Measurements from ENCODE around the gene KIAA2012.

Gene KIAA2012

GRCh38 chr2:202042444-202042843 lies 30.6 kb upstream of the KIAA2012 start:
- no peak overlapping the region for H3K4me2 ChIP-seq (ENCODE audit: low read length)
- H3K27me3 ChIP-seq (ENCODE audit: control insufficient read depth, insufficient read depth, low read length) = no peaks in the 10 kb centered on the region
- H3K36me3 ChIP-seq (ENCODE audit: control insufficient read depth, insufficient read depth, low read length) = no peaks in the 10 kb centered on the region
- H3K79me2 ChIP-seq = no peaks in the 10 kb centered on the region
- no peak overlapping the region for H3K4me3 ChIP-seq (ENCODE audit: low read depth, low read length)
- H2AFZ ChIP-seq = no peak overlapping the region
- no peak overlapping the region for H3K9ac ChIP-seq
- H3K27ac ChIP-seq = no peak overlapping the region
- no peaks in the 10 kb centered on the region for H3K9me3 ChIP-seq (ENCODE audit: control insufficient read depth, low read length)
- TF ChIP-seq CTCF (IDR thresholded peaks at IDR 0.05) = no peak
- H3K4me1 ChIP-seq = no peaks in the 10 kb centered on the region

- H3K4me3 ChIP-seq (ENCODE audit: low read depth, low read length) = no peak overlapping the region
Measured at GRCh38 chr2:202043475-202043874, 29.6 kb upstream of the KIAA2012 start.

GRCh38 chr2:202044777-202045176 lies 28.3 kb upstream of the KIAA2012 start:
- no peak overlapping the region for H3K4me2 ChIP-seq (ENCODE audit: low read length)
- no peak overlapping the region for H3K27ac ChIP-seq
- H3K9ac ChIP-seq = no peak overlapping the region
- H3K4me3 ChIP-seq (ENCODE audit: low read depth, low read length) = no peak overlapping the region
- no peak overlapping the region for H2AFZ ChIP-seq
- H3K79me2 ChIP-seq = no peaks in the 10 kb centered on the region
- H3K4me1 ChIP-seq = no peaks in the 10 kb centered on the region
- H3K27me3 ChIP-seq (ENCODE audit: control insufficient read depth, insufficient read depth, low read length) = no peaks in the 10 kb centered on the region
- no peaks in the 10 kb centered on the region for H3K9me3 ChIP-seq (ENCODE audit: control insufficient read depth, low read length)
- H3K36me3 ChIP-seq (ENCODE audit: control insufficient read depth, insufficient read depth, low read length) = no peaks in the 10 kb centered on the region
- no peak for TF ChIP-seq CTCF (IDR thresholded peaks at IDR 0.05)

More at GRCh38 chr2:202043475-202043874, 29.6 kb upstream of the KIAA2012 start:
- no peaks in the 10 kb centered on the region for H3K9me3 ChIP-seq (ENCODE audit: control insufficient read depth, low read length)
- H2AFZ ChIP-seq = no peak overlapping the region
- no peaks in the 10 kb centered on the region for H3K36me3 ChIP-seq (ENCODE audit: control insufficient read depth, insufficient read depth, low read length)
- no peak overlapping the region for H3K9ac ChIP-seq
- no peaks in the 10 kb centered on the region for H3K27me3 ChIP-seq (ENCODE audit: control insufficient read depth, insufficient read depth, low read length)
- TF ChIP-seq CTCF (IDR thresholded peaks at IDR 0.05) = no peak
- no peaks in the 10 kb centered on the region for H3K4me1 ChIP-seq
- H3K79me2 ChIP-seq = no peaks in the 10 kb centered on the region
- no peak overlapping the region for H3K4me2 ChIP-seq (ENCODE audit: low read length)
- no peak overlapping the region for H3K27ac ChIP-seq

GRCh38 chr2:202046572-202046971 lies 26.5 kb upstream of the KIAA2012 start:
- TF ChIP-seq CTCF (IDR thresholded peaks at IDR 0.05) = no peak
- no peak overlapping the region for H2AFZ ChIP-seq
- no peak overlapping the region for H3K4me2 ChIP-seq (ENCODE audit: low read length)
- H3K4me1 ChIP-seq = no peaks in the 10 kb centered on the region
- H3K36me3 ChIP-seq (ENCODE audit: control insufficient read depth, insufficient read depth, low read length) = no peaks in the 10 kb centered on the region
- H3K4me3 ChIP-seq (ENCODE audit: low read depth, low read length) = no peak overlapping the region
- H3K27ac ChIP-seq = no peak overlapping the region
- no peaks in the 10 kb centered on the region for H3K79me2 ChIP-seq
- H3K9ac ChIP-seq = no peak overlapping the region
- H3K27me3 ChIP-seq (ENCODE audit: control insufficient read depth, insufficient read depth, low read length) = no peaks in the 10 kb centered on the region
- H3K9me3 ChIP-seq (ENCODE audit: control insufficient read depth, low read length) = no peaks in the 10 kb centered on the region

- Histone ChIP-seq H3K27ac (no peak overlapping the region), H2AFZ (no peak overlapping the region), H3K4me3 (ENCODE audit: low read depth, low read length) (no peak overlapping the region), H3K4me2 (ENCODE audit: low read length) (no peak overlapping the region), H3K9me3 (ENCODE audit: control insufficient read depth, low read length) (no peaks in the 10 kb centered on the region), H3K36me3 (ENCODE audit: control insufficient read depth, insufficient read depth, low read length) (no peaks in the 10 kb centered on the region), H3K4me1 (no peaks in the 10 kb centered on the region), H3K79me2 (no peaks in the 10 kb centered on the region), H3K27me3 (ENCODE audit: control insufficient read depth, insufficient read depth, low read length) (no peaks in the 10 kb centered on the region), H3K9ac (no peak overlapping the region)
- TF ChIP-seq CTCF (IDR thresholded peaks at IDR 0.05) = no peak
Measured at GRCh38 chr2:202049092-202049728, 23.8 kb upstream of the KIAA2012 start.
